Fibroblast of peridontal ligament (primary cell): Measurements from ENCODE around the gene TRNAU1AP.
"Not testable (repeated sequence)": the region's sequence is repeated elsewhere in the genome, so short reads cannot be mapped to it uniquely, and the experiment has no call there.

ENCODE experiments used
- DNase-seq: peaks from one replicate; pipeline ENCODE4 v3.0.0-alpha.2; 2010; ENCODE audit errors: extremely low read depth

Gene TRNAU1AP

GRCh38 chr1:28552758-28553663, at the start of gene TRNAU1AP:
TSS of gene TRNAU1AP (plus strand) at chr1:28553085. CDS start at chr1:28553111, 26 bp downstream.
- DNase-seq: peak; percentile 94

- no peak for DNase-seq
These were observed 49.8 kb upstream of the TRNAU1AP start for GRCh38 chr1:28503117-28503516.

- peak; percentile 100 for DNase-seq
These were observed 47.3 kb upstream of the TRNAU1AP start, which contains the start of gene RCC1 for GRCh38 chr1:28505406-28506187. TSS of gene RCC1 (plus strand) at chr1:28506043. CDS start at chr1:28529867, 23,824 bp downstream.

GRCh38 chr1:28506907-28507246, 46.0 kb upstream of the TRNAU1AP start:
- DNase-seq: no peak

- DNase-seq: no peak
These were observed 45.6 kb upstream of the TRNAU1AP start for GRCh38 chr1:28507247-28507645.

- DNase-seq: no peak
These were observed 45.0 kb upstream of the TRNAU1AP start for GRCh38 chr1:28507646-28508434.

GRCh38 chr1:28508435-28508754, 44.5 kb upstream of the TRNAU1AP start:
- no peak for DNase-seq

GRCh38 chr1:28509705-28510272, 43.1 kb upstream of the TRNAU1AP start:
- DNase-seq: no peak

GRCh38 chr1:28510273-28510969, 42.5 kb upstream of the TRNAU1AP start:
- no peak for DNase-seq

- DNase-seq: peak; percentile 48
These were observed 41.9 kb upstream of the TRNAU1AP start for GRCh38 chr1:28510970-28511440.

GRCh38 chr1:28512058-28512611, 40.8 kb upstream of the TRNAU1AP start:
- no peak for DNase-seq

- DNase-seq: not testable (repeated sequence)
These were observed 38.4 kb upstream of the TRNAU1AP start for GRCh38 chr1:28514445-28514933.

- no peak for DNase-seq
These were observed 36.3 kb upstream of the TRNAU1AP start for GRCh38 chr1:28516518-28516956.

- DNase-seq: no peak
These were observed 35.3 kb upstream of the TRNAU1AP start for GRCh38 chr1:28517649-28517999.

- DNase-seq: peak; percentile 79
These were observed 34.7 kb upstream of the TRNAU1AP start for GRCh38 chr1:28518000-28518744.

GRCh38 chr1:28518745-28519341, 34.0 kb upstream of the TRNAU1AP start:
- DNase-seq: no peak

GRCh38 chr1:28519946-28520725, 32.7 kb upstream of the TRNAU1AP start:
- no peak for DNase-seq

GRCh38 chr1:28520796-28521195, 32.1 kb upstream of the TRNAU1AP start:
- not testable (repeated sequence) for DNase-seq
